Breast epithelium (tissue), 4 donors: ENCODE results near the gene GABARAP. TPM values are rescaled to one million over a fixed set of nuclear protein-coding genes. Genes with fewer than 3 reads are reported as not detected.

Experiments used
- DNase-seq, 2 donors: peaks; one replicate each; pipeline ENCODE4 v3.0.0-alpha.2; 2019; ENCODE audit warnings: low spot score in 2 of 2
- H3K27ac ChIP-seq, 2 donors: fragments of 200-600 bp; sonication (generic) in 1 of 2; one replicate each; pipeline ENCODE4 v1.5.1; 2016 to 2019; ENCODE audit warnings: mild to moderate bottlenecking in 1 of 2
- H3K27me3 ChIP-seq, 2 donors: fragments of 200-600 bp; sonication (generic) in 1 of 2; one replicate each; pipeline versions ENCODE4 v1.5.1 to v1.6.0; 2017 to 2019; ENCODE audit warnings: control low read depth in 1 of 2, mild to moderate bottlenecking in 1 of 2
- H3K36me3 ChIP-seq: fragments of 200-600 bp; one replicate; pipeline ENCODE4 v1.5.1; 2019
- H3K4me1 ChIP-seq, 2 donors: fragments of 200-600 bp; sonication (generic); one replicate each; pipeline ENCODE4 v1.5.1; 2016 to 2019; ENCODE audit warnings: control low read depth in 1 of 2
- H3K4me3 ChIP-seq, 3 donors: fragments of 200-600 bp; sonication (generic); 1 replicate in 2 of 3; 2 replicates in 1 of 3; pipeline ENCODE4 v1.5.1; 2016 to 2019; ENCODE audit warnings: mild to moderate bottlenecking in 3 of 3, moderate library complexity in 2 of 3
- H3K9me3 ChIP-seq, 2 donors: fragments of 200-600 bp; sonication (generic) in 1 of 2; one replicate each; pipeline ENCODE4 v1.5.1; 2016 to 2019; ENCODE audit warnings: control low read depth in 1 of 2
- POLR2A ChIP-seq: fragments of 450-650 bp; IDR thresholded peaks from one replicate; pipeline ENCODE4 v1.6.1; 2016; ENCODE audit warnings: antibody characterized with exemption, mild to moderate bottlenecking, moderate library complexity
- POLR2AphosphoS5 ChIP-seq, 3 donors: sonication (generic); formaldehyde crosslinking; IDR thresholded peaks; one replicate each; pipeline ENCODE4 v1.6.1; 2017; ENCODE audit warnings: antibody characterized with exemption in 3 of 3
- intact Hi-C: fragments of 100-400 bp; cut with DNase I; formaldehyde crosslinking; loops from one replicate; pipeline ENCODE4 v1.15.1; 2023; ENCODE audit warnings: low total_unique reads
- total RNA-seq, 3 donors: library from RNA; depleted of rRNA; stranded (reverse); fragments of >200 nt; gene quantifications; one replicate each; pipeline ENCODE4 v1.1.0, GENCODE V29; 2016
- TF ChIP-seq, protein P1 (sequence below), 3 donors: fragments of 450-650 bp; IDR thresholded peaks; one replicate each; pipeline ENCODE4 v1.5.1; 2016 to 2017; ENCODE audit warnings: antibody characterized with exemption in 3 of 3, mild to moderate bottlenecking in 3 of 3, moderate library complexity in 3 of 3

Gene GABARAP
- total RNA-seq, 3 donors from 2014 or later = 620 to 765 (median 631) TPM

DNA sequence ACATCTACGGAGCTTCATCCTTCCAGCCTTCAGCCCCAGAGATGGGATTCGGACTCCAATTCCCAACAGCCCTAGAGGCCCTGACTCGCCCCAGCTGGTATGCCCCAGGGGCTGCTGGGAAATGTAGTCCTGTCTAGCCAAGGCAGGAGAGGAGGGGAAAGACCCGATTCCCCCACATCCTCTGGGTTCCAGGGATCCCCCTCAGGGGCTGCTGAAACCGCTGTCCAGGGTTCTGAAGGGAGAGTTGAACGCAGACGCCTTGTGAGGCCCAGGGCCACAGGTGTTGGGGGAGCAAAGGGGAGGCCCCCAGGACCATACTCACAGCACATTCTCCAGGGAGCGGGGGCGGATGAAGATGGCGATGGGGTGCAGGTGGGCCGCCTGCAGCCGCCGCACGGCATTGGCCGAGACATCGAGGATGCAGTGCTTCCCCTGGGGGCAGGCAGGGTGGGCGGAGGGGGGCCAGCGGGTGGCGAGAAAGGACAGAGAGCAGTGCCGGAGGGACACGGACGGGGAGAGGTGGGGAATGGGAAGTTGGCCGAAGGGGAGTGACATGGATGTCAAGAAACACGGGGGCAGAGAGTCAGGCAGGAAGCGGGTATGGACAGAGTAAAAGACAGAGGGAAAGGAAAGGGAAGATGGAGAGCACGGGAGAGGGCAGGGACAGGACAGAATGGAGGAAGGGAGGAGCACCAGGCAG lies 50.5 kb downstream of the GABARAP start:
- intact Hi-C loops = no loop called here
- no peaks in the 10 kb centered on the region for H3K27me3 ChIP-seq
- no peaks in the 10 kb centered on the region for H3K4me1 ChIP-seq
- no peak overlapping the region for H3K27ac ChIP-seq
- H3K4me3 ChIP-seq = no peak overlapping the region
- DNase-seq = no peak
- no peaks in the 10 kb centered on the region for H3K36me3 ChIP-seq
- H3K9me3 ChIP-seq = no peaks in the 10 kb centered on the region
- TF ChIP-seq POLR2AphosphoS5 (IDR thresholded peaks at IDR 0.05) = no peak
- TF ChIP-seq POLR2A = no peak
- TF ChIP-seq, protein P1, sequence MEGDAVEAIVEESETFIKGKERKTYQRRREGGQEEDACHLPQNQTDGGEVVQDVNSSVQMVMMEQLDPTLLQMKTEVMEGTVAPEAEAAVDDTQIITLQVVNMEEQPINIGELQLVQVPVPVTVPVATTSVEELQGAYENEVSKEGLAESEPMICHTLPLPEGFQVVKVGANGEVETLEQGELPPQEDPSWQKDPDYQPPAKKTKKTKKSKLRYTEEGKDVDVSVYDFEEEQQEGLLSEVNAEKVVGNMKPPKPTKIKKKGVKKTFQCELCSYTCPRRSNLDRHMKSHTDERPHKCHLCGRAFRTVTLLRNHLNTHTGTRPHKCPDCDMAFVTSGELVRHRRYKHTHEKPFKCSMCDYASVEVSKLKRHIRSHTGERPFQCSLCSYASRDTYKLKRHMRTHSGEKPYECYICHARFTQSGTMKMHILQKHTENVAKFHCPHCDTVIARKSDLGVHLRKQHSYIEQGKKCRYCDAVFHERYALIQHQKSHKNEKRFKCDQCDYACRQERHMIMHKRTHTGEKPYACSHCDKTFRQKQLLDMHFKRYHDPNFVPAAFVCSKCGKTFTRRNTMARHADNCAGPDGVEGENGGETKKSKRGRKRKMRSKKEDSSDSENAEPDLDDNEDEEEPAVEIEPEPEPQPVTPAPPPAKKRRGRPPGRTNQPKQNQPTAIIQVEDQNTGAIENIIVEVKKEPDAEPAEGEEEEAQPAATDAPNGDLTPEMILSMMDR (IDR thresholded peaks at IDR 0.05) = no peak

GRCh38 chr17:7191069-7191468 lies 51.2 kb downstream of the GABARAP start:
- no peaks in the 10 kb centered on the region for H3K9me3 ChIP-seq
- DNase-seq = no peak
- H3K4me3 ChIP-seq = no peak overlapping the region
- intact Hi-C loops = no loop called here
- no peaks in the 10 kb centered on the region for H3K36me3 ChIP-seq
- H3K4me1 ChIP-seq = no peaks in the 10 kb centered on the region
- TF ChIP-seq POLR2AphosphoS5 (IDR thresholded peaks at IDR 0.05) (no peak), POLR2A (no peak)
- TF ChIP-seq, protein P1 (IDR thresholded peaks at IDR 0.05) = no peak
- H3K27ac ChIP-seq = no peak overlapping the region
- no peaks in the 10 kb centered on the region for H3K27me3 ChIP-seq

DNA sequence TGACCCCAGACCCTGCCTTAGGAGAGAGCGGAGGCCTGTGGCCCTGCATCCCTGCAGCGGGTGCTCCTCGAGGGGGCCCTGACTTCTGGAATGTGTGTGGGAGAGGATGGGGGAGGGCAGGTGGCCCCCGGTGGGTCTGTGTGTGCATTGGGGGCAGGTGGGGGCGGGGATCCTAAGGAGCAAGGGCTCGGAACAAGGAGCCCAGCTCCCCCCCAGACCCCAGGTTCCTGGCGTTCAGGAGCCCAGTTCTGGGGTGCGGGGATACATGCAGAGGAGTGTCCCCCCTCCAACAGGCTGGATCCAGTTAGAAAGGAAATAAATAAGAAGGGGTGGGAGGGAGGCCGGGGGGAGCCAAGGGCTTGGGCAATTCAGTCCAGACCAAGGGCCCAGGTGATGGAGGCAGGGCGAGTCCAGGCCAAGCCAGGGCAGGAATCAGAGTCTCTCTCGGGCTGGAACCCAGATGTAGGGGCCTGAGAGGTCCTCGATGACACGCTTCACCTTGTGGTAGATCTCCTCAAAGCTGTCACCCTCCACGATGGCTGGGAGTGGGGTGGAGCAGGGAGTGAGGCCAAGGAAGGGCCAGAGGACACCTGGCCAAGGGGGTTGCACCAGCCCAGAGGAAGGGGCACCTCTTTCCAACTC lies 51.9 kb downstream of the GABARAP start:
- Histone ChIP-seq H3K27me3 (no peaks in the 10 kb centered on the region), H3K4me1 (no peaks in the 10 kb centered on the region), H3K36me3 (no peaks in the 10 kb centered on the region), H3K27ac (no peak overlapping the region), H3K9me3 (no peaks in the 10 kb centered on the region), H3K4me3 (no peak overlapping the region)
- intact Hi-C loops = no loop called here
- no peak for TF ChIP-seq POLR2A
- TF ChIP-seq, protein P1 (IDR thresholded peaks at IDR 0.05) = no peak
- TF ChIP-seq POLR2AphosphoS5 (IDR thresholded peaks at IDR 0.05) = no peak
- no peak for DNase-seq

Other genes with a start within 250 kb of the GABARAP start
- gene ALOX12, start 246.4 kb downstream of the GABARAP start, total RNA-seq = not detected
- 100 to 1,000 TPM in 1 of 3 donors, 10 to 100 TPM in 2; 18.7 to 154 (median 93.4) TPM for gene RNASEK, start 229.8 kb downstream of the GABARAP start, total RNA-seq
- gene BCL6B, start 219.4 kb downstream of the GABARAP start, total RNA-seq = 1 to 10 TPM; 1.4 to 5.9 (median 4.1) TPM
- gene SLC16A13, start 206.4 kb downstream of the GABARAP start, total RNA-seq = 1 to 10 TPM in 2 of 3 donors, under 1 TPM in 1; 0.32 to 3.5 (median 2.6) TPM
- 1 to 10 TPM in 2 of 3 donors, not detected in 1; 1.5 to 3.6 TPM for gene SLC16A11, start 198.4 kb downstream of the GABARAP start, total RNA-seq
- gene CLEC10A, start 162.2 kb downstream of the GABARAP start, total RNA-seq = 10 to 100 TPM in 1 of 3 donors, 1 to 10 TPM in 2; 2.8 to 15.8 (median 2.9) TPM
- gene ASGR2, start 127.6 kb downstream of the GABARAP start, total RNA-seq = under 1 TPM; 0.33 to 0.96 (median 0.88) TPM
- gene ASGR1, start 63.1 kb downstream of the GABARAP start, total RNA-seq = 1 to 10 TPM; 1.0 to 1.4 (median 1.3) TPM
- gene DLG4, start 22.6 kb downstream of the GABARAP start, total RNA-seq = 10 to 100 TPM in 2 of 3 donors, 1 to 10 TPM in 1; 7.2 to 18.4 (median 11.1) TPM
- gene ACADVL, start 22.5 kb downstream of the GABARAP start, total RNA-seq = 1,000 to 10,000 TPM in 1 of 3 donors, 100 to 1,000 TPM in 2; 421 to 1,002 (median 829) TPM
- 10 to 100 TPM; 32.0 to 58.2 (median 47.9) TPM for gene DVL2, start 7.9 kb downstream of the GABARAP start, total RNA-seq
- gene PHF23, start 3.0 kb downstream of the GABARAP start, total RNA-seq = 10 to 100 TPM; 22.1 to 40.4 (median 37.7) TPM
- gene CTDNEP1, start 9.3 kb upstream of the GABARAP start, total RNA-seq = 10 to 100 TPM; 35.7 to 67.5 (median 60.5) TPM
- 10 to 100 TPM; 26.9 to 36.7 (median 30.6) TPM for gene ELP5, start 9.8 kb upstream of the GABARAP start, total RNA-seq
- 10 to 100 TPM in 2 of 3 donors, 1 to 10 TPM in 1; 5.4 to 95.9 (median 60.0) TPM for gene CLDN7, start 20.0 kb upstream of the GABARAP start, total RNA-seq
- gene SLC2A4, start 39.3 kb upstream of the GABARAP start, total RNA-seq = 10 to 100 TPM in 1 of 3 donors, 1 to 10 TPM in 2; 2.6 to 32.5 (median 3.5) TPM
- 1 to 10 TPM; 2.6 to 3.0 (median 2.9) TPM for gene YBX2, start 52.2 kb upstream of the GABARAP start, total RNA-seq
- 100 to 1,000 TPM; 151 to 172 (median 163) TPM for gene EIF5A, start 65.2 kb upstream of the GABARAP start, total RNA-seq
- gene GPS2, start 72.9 kb upstream of the GABARAP start, total RNA-seq = 100 to 1,000 TPM in 1 of 3 donors, 10 to 100 TPM in 2; 77.3 to 109 (median 84.2) TPM
- 10 to 100 TPM; 15.0 to 22.9 (median 17.4) TPM for gene NEURL4, start 86.9 kb upstream of the GABARAP start, total RNA-seq
- gene ACAP1, start 94.1 kb upstream of the GABARAP start, total RNA-seq = 1 to 10 TPM; 3.4 to 6.6 (median 5.2) TPM
- gene KCTD11, start 109.7 kb upstream of the GABARAP start, total RNA-seq = 10 to 100 TPM in 2 of 3 donors, 1 to 10 TPM in 1; 9.1 to 11.5 (median 11.0) TPM
- gene TMEM95, start 112.7 kb upstream of the GABARAP start, total RNA-seq = not detected
- gene TNK1, start 138.6 kb upstream of the GABARAP start, total RNA-seq = 10 to 100 TPM in 2 of 3 donors, 1 to 10 TPM in 1; 1.1 to 22.1 (median 14.4) TPM
- gene PLSCR3, start 152.1 kb upstream of the GABARAP start, total RNA-seq = 10 to 100 TPM; 16.0 to 24.3 (median 19.0) TPM
- 100 to 1,000 TPM in 1 of 3 donors, 10 to 100 TPM in 2; 77.6 to 113 (median 92.3) TPM for gene TMEM256, start 161.6 kb upstream of the GABARAP start, total RNA-seq
- gene NLGN2, start 165.4 kb upstream of the GABARAP start, total RNA-seq = 10 to 100 TPM in 1 of 3 donors, 1 to 10 TPM in 2; 6.7 to 13.1 (median 8.3) TPM
- not detected for gene SPEM1, start 177.9 kb upstream of the GABARAP start, total RNA-seq
- not detected for gene SPEM2, start 183.2 kb upstream of the GABARAP start, total RNA-seq
- gene SPEM3, start 186.4 kb upstream of the GABARAP start, total RNA-seq = not detected
- 10 to 100 TPM in 1 of 3 donors, 1 to 10 TPM in 2; 3.5 to 18.1 (median 9.5) TPM for gene TMEM102, start 193.0 kb upstream of the GABARAP start, total RNA-seq
- 1 to 10 TPM; 2.1 to 2.9 (median 2.9) TPM for gene FGF11, start 197.1 kb upstream of the GABARAP start, total RNA-seq
- 10 to 100 TPM in 2 of 3 donors, 1 to 10 TPM in 1; 8.5 to 11.8 (median 11.7) TPM for gene CHRNB1, start 202.6 kb upstream of the GABARAP start, total RNA-seq
- 10 to 100 TPM; 34.4 to 46.9 (median 45.7) TPM for gene ZBTB4, start 237.2 kb upstream of the GABARAP start, total RNA-seq
- not detected for gene SLC35G6, start 239.0 kb upstream of the GABARAP start, total RNA-seq
- 100 to 1,000 TPM in 1 of 3 donors, 10 to 100 TPM in 2; 64.2 to 174 (median 88.7) TPM for gene POLR2A, start 241.9 kb upstream of the GABARAP start, total RNA-seq